ENCODE measurements around the gene PTEN.

PTEN gene

DNA sequence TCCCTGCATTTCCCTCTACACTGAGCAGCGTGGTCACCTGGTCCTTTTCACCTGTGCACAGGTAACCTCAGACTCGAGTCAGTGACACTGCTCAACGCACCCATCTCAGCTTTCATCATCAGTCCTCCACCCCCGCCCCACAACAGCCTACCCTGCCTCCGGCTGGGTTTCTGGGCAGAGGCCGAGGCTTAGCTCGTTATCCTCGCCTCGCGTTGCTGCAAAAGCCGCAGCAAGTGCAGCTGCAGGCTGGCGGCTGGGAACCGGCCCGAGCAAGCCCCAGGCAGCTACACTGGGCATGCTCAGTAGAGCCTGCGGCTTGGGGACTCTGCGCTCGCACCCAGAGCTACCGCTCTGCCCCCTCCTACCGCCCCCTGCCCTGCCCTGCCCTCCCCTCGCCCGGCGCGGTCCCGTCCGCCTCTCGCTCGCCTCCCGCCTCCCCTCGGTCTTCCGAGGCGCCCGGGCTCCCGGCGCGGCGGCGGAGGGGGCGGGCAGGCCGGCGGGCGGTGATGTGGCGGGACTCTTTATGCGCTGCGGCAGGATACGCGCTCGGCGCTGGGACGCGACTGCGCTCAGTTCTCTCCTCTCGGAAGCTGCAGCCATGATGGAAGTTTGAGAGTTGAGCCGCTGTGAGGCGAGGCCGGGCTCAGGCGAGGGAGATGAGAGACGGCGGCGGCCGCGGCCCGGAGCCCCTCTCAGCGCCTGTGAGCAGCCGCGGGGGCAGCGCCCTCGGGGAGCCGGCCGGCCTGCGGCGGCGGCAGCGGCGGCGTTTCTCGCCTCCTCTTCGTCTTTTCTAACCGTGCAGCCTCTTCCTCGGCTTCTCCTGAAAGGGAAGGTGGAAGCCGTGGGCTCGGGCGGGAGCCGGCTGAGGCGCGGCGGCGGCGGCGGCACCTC, at the start of gene PTEN, which contains the start of gene KLLN:
Gene PTEN (plus strand): TSS at position 573 of the 891 bp plus-strand sequence. CDS start 845 bp downstream, outside the sequence.
Gene KLLN (minus strand): TSS at position 481 of the 891 bp plus-strand sequence. CDS start 1,046 bp downstream, outside the sequence.
- peaks cover 10% of the 10 kb centered on the region; the same call in 1 of the 2 replicates for H3K36me3 ChIP-seq (ENCODE audit: insufficient read depth)
- peak within 1 kb of the TSS; percentile 24; the same call in 1 of the 2 replicates for H2AFZ ChIP-seq (ENCODE audit: low read depth)
- H4K20me1 ChIP-seq (ENCODE audit: insufficient read depth) = no peaks in the 10 kb centered on the region; the same call in 1 of the 2 replicates
- H3K9ac ChIP-seq = peak within 1 kb of the TSS; percentile 94
- H3K27ac ChIP-seq = peak within 1 kb of the TSS; percentile 98
- TF ChIP-seq, protein P1, sequence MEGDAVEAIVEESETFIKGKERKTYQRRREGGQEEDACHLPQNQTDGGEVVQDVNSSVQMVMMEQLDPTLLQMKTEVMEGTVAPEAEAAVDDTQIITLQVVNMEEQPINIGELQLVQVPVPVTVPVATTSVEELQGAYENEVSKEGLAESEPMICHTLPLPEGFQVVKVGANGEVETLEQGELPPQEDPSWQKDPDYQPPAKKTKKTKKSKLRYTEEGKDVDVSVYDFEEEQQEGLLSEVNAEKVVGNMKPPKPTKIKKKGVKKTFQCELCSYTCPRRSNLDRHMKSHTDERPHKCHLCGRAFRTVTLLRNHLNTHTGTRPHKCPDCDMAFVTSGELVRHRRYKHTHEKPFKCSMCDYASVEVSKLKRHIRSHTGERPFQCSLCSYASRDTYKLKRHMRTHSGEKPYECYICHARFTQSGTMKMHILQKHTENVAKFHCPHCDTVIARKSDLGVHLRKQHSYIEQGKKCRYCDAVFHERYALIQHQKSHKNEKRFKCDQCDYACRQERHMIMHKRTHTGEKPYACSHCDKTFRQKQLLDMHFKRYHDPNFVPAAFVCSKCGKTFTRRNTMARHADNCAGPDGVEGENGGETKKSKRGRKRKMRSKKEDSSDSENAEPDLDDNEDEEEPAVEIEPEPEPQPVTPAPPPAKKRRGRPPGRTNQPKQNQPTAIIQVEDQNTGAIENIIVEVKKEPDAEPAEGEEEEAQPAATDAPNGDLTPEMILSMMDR (conservative IDR thresholded peaks at IDR 0.05; ENCODE audit: low read depth, low read length) = no peak
- peaks cover 78% of the 10 kb centered on the region for H3K79me2 ChIP-seq (ENCODE audit: insufficient read depth, low read depth)
- H3K4me2 ChIP-seq = peak within 1 kb of the TSS; percentile 100
- no peaks in the 10 kb centered on the region for H3K27me3 ChIP-seq (ENCODE audit: insufficient read depth, low read depth)
- peaks cover 25% of the 10 kb centered on the region for H3K4me1 ChIP-seq (ENCODE audit: low read depth, poor library complexity, severe bottlenecking)
- peak within 1 kb of the TSS; percentile 8 for H3K4me3 ChIP-seq (IDR thresholded peaks at IDR 0.05; ENCODE audit: insufficient read depth, low read depth, low read length)

DNA sequence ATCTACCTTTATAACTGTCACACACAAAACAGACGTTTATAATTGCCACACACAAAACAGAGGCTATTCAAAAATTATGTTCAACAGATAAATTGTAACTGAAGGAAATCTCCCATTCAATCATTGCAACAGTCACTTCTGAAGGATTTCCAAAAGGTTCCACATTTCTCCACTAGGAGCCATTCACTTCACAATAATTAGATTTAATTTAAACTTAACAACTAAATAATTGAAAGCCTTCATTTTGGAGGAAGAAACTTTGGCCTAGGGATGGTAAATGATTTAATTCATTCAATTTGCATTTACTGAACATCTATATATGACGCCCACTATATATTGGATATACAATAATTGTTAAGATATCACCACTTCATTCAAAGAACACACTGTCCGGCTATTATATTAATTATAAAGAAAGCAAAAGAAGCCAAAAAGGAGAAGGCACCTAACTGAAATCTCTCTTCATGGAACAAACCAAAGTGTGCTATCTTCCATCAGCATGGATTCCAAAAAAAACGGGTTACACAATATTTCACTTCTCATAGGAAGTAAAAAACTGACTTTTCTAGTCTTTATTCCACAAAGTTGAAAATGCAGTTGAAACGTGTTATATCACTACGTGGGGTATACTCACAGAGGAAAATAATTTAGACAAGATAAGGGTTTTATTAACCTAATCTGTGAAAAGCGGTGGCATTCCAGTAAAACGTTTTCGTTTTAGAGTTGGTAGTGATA, 47.1 kb upstream of the PTEN start:
- peaks cover 36% of the 10 kb centered on the region for H3K4me1 ChIP-seq (ENCODE audit: low read depth, poor library complexity, severe bottlenecking)
- H3K4me2 ChIP-seq = peak overlapping the region; percentile 89
- no peaks in the 10 kb centered on the region for H3K27me3 ChIP-seq (ENCODE audit: insufficient read depth, low read depth)
- no peak overlapping the region for H3K4me3 ChIP-seq (IDR thresholded peaks at IDR 0.05; ENCODE audit: insufficient read depth, low read depth, low read length)
- TF ChIP-seq, protein P1 (conservative IDR thresholded peaks at IDR 0.05; ENCODE audit: low read depth, low read length) = no peak
- no peak overlapping the region for H2AFZ ChIP-seq (ENCODE audit: low read depth)
- peak overlapping the region; percentile 87; the same call in 1 of the 2 replicates for H3K9ac ChIP-seq
- no peaks in the 10 kb centered on the region for H3K36me3 ChIP-seq (ENCODE audit: insufficient read depth)
- H3K79me2 ChIP-seq (ENCODE audit: insufficient read depth, low read depth) = peaks cover 66% of the 10 kb centered on the region
- H3K27ac ChIP-seq = peak overlapping the region; percentile 85; the same call in 1 of the 2 replicates
- H4K20me1 ChIP-seq (ENCODE audit: insufficient read depth) = peaks cover 6% of the 10 kb centered on the region; the same call in 1 of the 2 replicates

DNA sequence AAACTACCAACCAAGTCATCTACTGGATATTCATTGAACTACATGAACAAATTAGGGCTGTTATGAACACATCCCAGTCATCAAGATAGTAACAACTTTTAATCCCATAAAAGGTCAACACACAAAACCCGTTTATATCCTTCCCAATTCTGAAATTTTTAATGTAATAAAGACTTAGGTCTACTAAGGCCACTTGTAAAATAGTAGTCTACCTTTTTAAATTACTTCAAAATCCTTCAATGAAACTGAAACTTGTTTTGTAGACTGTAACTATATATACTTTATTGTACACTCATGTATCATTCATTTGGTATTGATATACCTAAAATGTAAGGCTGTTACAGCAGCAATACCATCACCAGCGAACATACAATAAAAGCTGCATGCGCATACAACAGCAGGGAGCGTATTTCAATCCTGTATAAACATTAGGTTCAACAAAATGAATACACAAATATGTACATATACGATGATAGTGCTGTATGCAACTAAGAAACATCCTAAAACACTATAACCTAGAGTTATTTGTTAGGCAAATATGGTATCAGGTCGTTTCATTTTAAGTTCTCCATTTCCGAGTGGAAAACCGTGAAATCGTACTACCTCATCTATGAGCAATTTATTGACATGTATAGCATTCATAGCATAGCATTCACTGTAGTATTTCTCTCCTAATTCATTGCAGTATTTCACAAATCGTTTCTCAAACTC, 46.4 kb upstream of the PTEN start:
- H3K79me2 ChIP-seq (ENCODE audit: insufficient read depth, low read depth) = peaks cover 59% of the 10 kb centered on the region
- H3K4me2 ChIP-seq = peak overlapping the region; percentile 89
- H3K27me3 ChIP-seq (ENCODE audit: insufficient read depth, low read depth) = no peaks in the 10 kb centered on the region
- peaks cover 36% of the 10 kb centered on the region for H3K4me1 ChIP-seq (ENCODE audit: low read depth, poor library complexity, severe bottlenecking)
- TF ChIP-seq, protein P1 (conservative IDR thresholded peaks at IDR 0.05; ENCODE audit: low read depth, low read length) = no peak
- peaks cover 6% of the 10 kb centered on the region; the same call in 1 of the 2 replicates for H4K20me1 ChIP-seq (ENCODE audit: insufficient read depth)
- peak overlapping the region; percentile 86; the same call in 1 of the 2 replicates for H2AFZ ChIP-seq (ENCODE audit: low read depth)
- H3K9ac ChIP-seq = peak overlapping the region; percentile 87
- peak overlapping the region; percentile 85 for H3K27ac ChIP-seq
- no peaks in the 10 kb centered on the region for H3K36me3 ChIP-seq (ENCODE audit: insufficient read depth)
- peak overlapping the region; percentile 61 for H3K4me3 ChIP-seq (IDR thresholded peaks at IDR 0.05; ENCODE audit: insufficient read depth, low read depth, low read length)

Measured in KMS-11 (cell line).